Measurements from ENCODE around the gene EPHA7. TPM values are rescaled to one million over a fixed set of nuclear protein-coding genes. Genes with fewer than 3 reads are reported as not detected.
A peak's percentile ranks its signal among the peaks of the same experiment; 100 is the strongest.

EPHA7 gene
- total RNA-seq, 4 donors from 2014 or later = 3.6 to 31.0 (median 16.9) TPM

DNA sequence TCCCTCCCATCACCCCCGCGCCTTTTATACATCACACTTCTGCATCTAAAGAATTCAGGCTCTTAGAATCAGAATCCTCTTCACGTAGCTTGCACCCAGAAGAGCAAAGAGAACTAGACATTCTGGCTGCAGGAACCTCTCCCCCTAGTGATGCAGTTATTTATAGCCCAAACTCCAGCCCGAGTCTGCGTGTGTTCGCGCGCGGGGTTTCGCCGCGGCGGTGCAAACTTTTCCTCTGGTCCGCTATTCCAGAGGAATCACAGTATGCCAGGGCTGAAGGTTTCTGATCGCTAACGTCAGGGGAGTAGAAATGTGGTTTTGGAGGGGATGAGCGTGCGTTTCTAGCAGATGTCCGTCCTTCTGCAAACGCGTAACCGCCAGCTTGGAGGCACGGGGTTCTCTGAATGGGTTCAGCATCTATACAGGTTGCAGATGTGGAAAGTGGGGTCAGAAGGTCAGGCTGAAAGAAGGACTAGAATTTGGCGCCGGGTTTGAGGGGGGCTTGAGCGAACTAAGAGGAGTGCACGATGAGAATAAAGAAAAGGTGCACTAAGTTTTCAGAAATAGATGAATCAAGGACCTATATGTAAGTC is 1.8 kb downstream of the EPHA7 start:
- Histone ChIP-seq H3K27me3 (peaks cover 87% of the 10 kb centered on the region), H3K36me3 (no peaks in the 10 kb centered on the region), H3K4me3 (peak overlapping the region in 3 of 4 donors; percentile 42 to 58 (median 50)), H3K9me3 (no peaks in the 10 kb centered on the region), H3K4me1 (peaks cover 0 to 39% (median 31%) of the 10 kb centered on the region in 4 donors), H3K27ac (peak overlapping the region; percentile 61 to 68 (median 62))
- in situ Hi-C loops (cut with MboI; ENCODE audit: low pct_ligation_motif_present in 1 of 4, low pct_unique_long_range_greater_than_20kb in 1 of 4, low sequenced_read_pairs in 3 of 4) = no loop called here
- DNase-seq = no peak
- TF ChIP-seq POLR2A (IDR thresholded peaks at IDR 0.05) (no peak), POLR2AphosphoS5 (IDR thresholded peaks at IDR 0.05) (no peak), EP300 (IDR thresholded peaks at IDR 0.05; ENCODE audit: low read depth) (no peak)
- TF ChIP-seq, protein P1, sequence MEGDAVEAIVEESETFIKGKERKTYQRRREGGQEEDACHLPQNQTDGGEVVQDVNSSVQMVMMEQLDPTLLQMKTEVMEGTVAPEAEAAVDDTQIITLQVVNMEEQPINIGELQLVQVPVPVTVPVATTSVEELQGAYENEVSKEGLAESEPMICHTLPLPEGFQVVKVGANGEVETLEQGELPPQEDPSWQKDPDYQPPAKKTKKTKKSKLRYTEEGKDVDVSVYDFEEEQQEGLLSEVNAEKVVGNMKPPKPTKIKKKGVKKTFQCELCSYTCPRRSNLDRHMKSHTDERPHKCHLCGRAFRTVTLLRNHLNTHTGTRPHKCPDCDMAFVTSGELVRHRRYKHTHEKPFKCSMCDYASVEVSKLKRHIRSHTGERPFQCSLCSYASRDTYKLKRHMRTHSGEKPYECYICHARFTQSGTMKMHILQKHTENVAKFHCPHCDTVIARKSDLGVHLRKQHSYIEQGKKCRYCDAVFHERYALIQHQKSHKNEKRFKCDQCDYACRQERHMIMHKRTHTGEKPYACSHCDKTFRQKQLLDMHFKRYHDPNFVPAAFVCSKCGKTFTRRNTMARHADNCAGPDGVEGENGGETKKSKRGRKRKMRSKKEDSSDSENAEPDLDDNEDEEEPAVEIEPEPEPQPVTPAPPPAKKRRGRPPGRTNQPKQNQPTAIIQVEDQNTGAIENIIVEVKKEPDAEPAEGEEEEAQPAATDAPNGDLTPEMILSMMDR (IDR thresholded peaks at IDR 0.05) = no peak
- intact Hi-C loops (cut with DNase I; ENCODE audit: low total_unique reads) = no loop called here
- WGBS, 2 donors (ENCODE audit: low coverage in 1 of 2) = 0 to 7% methylated on average over 5 to 27 of the region's 27 CpGs

DNA sequence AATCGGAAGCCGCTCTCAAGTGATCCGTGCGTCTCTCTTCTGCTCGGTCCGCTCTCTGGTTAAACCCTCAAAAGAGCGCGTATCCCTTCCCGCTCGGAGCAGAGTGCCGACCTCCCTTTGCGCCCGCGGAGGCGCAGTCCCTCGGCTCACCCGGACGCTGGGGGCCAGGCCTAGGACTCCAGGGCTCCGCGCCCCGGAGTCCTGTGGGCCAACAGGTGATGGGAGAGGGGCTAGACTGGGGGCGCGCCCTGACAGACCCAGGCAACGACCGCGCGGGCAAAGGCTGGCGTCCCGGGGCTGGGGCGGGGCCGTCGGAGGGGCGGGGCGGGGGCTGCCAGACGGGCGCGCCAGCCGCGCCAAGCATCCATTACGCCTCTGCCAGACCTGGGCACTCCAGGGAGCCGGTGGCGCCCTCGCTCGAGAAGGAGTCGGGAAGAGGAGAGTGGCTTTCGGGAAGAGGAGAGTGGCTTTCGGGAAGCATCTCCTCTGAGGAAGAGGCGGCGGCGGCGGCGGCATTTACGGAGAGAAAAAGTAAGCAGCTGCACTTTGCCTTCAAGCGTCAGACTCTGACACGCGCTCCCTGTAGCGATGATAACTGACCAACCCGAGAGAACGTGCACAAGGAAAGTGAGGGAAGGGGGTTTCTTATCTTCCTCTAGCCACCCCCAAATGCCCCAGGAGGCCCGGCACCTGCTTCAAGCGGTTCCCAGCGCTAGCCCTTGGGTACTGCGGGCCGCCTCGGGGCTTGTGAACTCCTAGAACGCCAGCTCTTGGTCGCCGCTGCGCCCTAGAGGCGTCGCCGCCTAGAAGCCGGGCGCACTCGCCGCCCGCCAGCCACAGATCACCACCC is 2.6 kb downstream of the EPHA7 start:
- WGBS, 2 donors (ENCODE audit: low coverage in 1 of 2) = 0 to 7% methylated on average over 6 to 75 of the region's 77 CpGs

DNA sequence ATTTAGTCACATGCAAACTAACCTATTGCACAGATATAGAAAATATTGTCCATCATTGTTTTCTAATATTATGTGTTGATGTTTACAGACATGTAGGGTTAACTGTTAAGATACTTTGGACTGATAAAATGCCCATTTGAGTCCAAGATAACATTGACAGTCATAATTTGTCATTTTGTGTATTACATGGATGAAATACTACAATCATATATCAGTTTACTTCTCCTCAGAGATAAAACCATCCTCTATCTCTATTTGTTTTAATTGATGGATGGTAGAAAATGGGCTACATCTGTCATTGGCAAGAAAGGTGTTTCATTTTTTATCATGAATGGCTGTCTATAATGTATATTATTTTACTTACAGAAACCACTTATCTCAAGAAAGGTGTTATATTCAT is 6.2 kb downstream of the EPHA7 start:
- no peaks in the 10 kb centered on the region for H3K36me3 ChIP-seq
- H3K9me3 ChIP-seq = no peaks in the 10 kb centered on the region
- no peak for DNase-seq
- H3K27ac ChIP-seq = no peak overlapping the region
- in situ Hi-C loops (cut with MboI; ENCODE audit: low pct_ligation_motif_present in 1 of 4, low pct_unique_long_range_greater_than_20kb in 1 of 4, low sequenced_read_pairs in 3 of 4) = no loop called here
- H3K4me3 ChIP-seq = no peak overlapping the region
- peaks cover 0 to 20% (median 14%) of the 10 kb centered on the region in 4 donors for H3K4me1 ChIP-seq
- peaks cover 45% of the 10 kb centered on the region for H3K27me3 ChIP-seq
- intact Hi-C loops (cut with DNase I; ENCODE audit: low total_unique reads) = no loop called here
- no peak for TF ChIP-seq POLR2AphosphoS5 (IDR thresholded peaks at IDR 0.05)
- no peak for TF ChIP-seq POLR2A (IDR thresholded peaks at IDR 0.05)
- TF ChIP-seq, protein P1 (IDR thresholded peaks at IDR 0.05) = no peak
- no peak for TF ChIP-seq EP300 (IDR thresholded peaks at IDR 0.05; ENCODE audit: low read depth)

More for the DNA sequence above, 2.6 kb downstream of the EPHA7 start:
- Histone ChIP-seq H3K9me3 (no peaks in the 10 kb centered on the region), H3K4me1 (peaks cover 0 to 39% (median 31%) of the 10 kb centered on the region in 4 donors), H3K4me3 (peak overlapping the region; percentile 23 to 58 (median 46)), H3K36me3 (no peaks in the 10 kb centered on the region), H3K27me3 (peaks cover 80% of the 10 kb centered on the region), H3K27ac (peak overlapping the region; percentile 61 to 68 (median 62))
- intact Hi-C loops (cut with DNase I; ENCODE audit: low total_unique reads) = no loop called here
- no peak for TF ChIP-seq POLR2A (IDR thresholded peaks at IDR 0.05)
- TF ChIP-seq POLR2AphosphoS5 (IDR thresholded peaks at IDR 0.05) = no peak
- no peak for TF ChIP-seq EP300 (IDR thresholded peaks at IDR 0.05; ENCODE audit: low read depth)
- TF ChIP-seq, protein P1 (IDR thresholded peaks at IDR 0.05) = no peak
- in situ Hi-C loops (cut with MboI; ENCODE audit: low pct_ligation_motif_present in 1 of 4, low pct_unique_long_range_greater_than_20kb in 1 of 4, low sequenced_read_pairs in 3 of 4) = no loop called here
- peak; percentile 8 for DNase-seq

DNA sequence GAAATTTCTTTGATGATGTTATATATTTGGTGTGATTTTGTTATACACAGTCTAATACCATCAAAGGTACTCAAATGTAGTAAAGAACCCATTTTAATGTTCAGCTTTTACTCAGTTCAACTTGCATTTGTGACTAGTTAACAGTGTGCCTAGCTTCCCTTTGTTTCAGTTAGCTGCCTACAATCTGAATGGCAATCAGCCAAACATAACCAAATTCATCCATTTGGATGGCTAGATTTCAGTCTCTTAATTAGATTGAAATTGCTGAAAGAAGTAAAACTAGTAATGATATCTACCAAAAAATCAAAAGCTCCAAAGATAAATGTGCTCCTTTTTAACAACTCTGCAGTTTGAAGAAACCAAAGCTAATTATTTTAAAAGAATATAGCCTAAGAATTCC is 6.9 kb downstream of the EPHA7 start:
- no peaks in the 10 kb centered on the region for H3K36me3 ChIP-seq
- H3K4me3 ChIP-seq = no peak overlapping the region
- H3K9me3 ChIP-seq = no peaks in the 10 kb centered on the region
- peaks cover 0 to 13% (median 11%) of the 10 kb centered on the region in 4 donors for H3K4me1 ChIP-seq
- H3K27me3 ChIP-seq = peaks cover 37% of the 10 kb centered on the region
- TF ChIP-seq POLR2AphosphoS5 (IDR thresholded peaks at IDR 0.05) = no peak
- TF ChIP-seq, protein P1 (IDR thresholded peaks at IDR 0.05) = no peak
- no peak for TF ChIP-seq EP300 (IDR thresholded peaks at IDR 0.05; ENCODE audit: low read depth)
- DNase-seq = no peak
- in situ Hi-C loops (cut with MboI; ENCODE audit: low pct_ligation_motif_present in 1 of 4, low pct_unique_long_range_greater_than_20kb in 1 of 4, low sequenced_read_pairs in 3 of 4) (no loop called here), intact Hi-C loops (cut with DNase I; ENCODE audit: low total_unique reads) (no loop called here)
- H3K27ac ChIP-seq = no peak overlapping the region
